Measurements from ENCODE around the gene BEAN1. TPM values are rescaled to one million over a fixed set of nuclear protein-coding genes. Genes with fewer than 3 reads are reported as not detected.
A peak's percentile ranks its signal among the peaks of the same experiment; 100 is the strongest.

Gene BEAN1
- total and polyA plus RNA-seq, 7 donors = 0.01 to 0.08 TPM; not detected in 5

DNA sequence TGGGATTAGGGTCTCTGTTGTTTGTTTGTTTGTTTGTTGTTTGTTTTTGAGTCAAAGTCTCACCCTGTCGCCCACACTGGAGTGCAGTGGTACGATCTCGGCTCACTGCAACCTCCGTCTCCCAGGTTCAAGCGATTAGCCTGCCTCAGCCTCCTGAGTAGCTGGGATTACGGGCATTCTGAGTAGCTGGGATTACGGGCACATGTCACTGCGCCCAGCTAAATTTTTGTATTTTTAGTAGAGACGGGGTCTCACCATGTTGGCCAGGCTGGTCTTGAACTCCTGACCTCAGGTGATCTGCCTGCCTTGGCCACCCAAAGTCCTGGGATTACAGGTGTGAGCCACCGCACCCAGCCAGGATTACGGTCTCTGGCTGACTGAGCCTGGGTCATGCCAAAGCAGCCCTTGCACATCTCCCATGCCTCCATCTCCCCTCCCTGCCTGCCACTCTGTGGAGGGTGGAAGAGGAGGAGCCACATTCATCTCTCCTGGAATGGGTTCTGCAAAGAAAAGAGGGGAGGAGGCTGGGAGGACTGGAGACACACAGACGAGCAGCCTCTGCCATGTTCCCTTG lies 59.2 kb downstream of the BEAN1 start:
- DNase-seq (no peak), ATAC-seq (no peak)
- intact Hi-C loops (cut with DNase I) = loop anchor here in 1 of 2 donors (10.0 kb wide), 1 partner anchor 119 kb away; the partner anchor contains the start of gene CMTM3
- TF ChIP-seq, protein P1, sequence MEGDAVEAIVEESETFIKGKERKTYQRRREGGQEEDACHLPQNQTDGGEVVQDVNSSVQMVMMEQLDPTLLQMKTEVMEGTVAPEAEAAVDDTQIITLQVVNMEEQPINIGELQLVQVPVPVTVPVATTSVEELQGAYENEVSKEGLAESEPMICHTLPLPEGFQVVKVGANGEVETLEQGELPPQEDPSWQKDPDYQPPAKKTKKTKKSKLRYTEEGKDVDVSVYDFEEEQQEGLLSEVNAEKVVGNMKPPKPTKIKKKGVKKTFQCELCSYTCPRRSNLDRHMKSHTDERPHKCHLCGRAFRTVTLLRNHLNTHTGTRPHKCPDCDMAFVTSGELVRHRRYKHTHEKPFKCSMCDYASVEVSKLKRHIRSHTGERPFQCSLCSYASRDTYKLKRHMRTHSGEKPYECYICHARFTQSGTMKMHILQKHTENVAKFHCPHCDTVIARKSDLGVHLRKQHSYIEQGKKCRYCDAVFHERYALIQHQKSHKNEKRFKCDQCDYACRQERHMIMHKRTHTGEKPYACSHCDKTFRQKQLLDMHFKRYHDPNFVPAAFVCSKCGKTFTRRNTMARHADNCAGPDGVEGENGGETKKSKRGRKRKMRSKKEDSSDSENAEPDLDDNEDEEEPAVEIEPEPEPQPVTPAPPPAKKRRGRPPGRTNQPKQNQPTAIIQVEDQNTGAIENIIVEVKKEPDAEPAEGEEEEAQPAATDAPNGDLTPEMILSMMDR (IDR thresholded peaks at IDR 0.05) = no peak
- Histone ChIP-seq H3K9me3 (no peaks in the 10 kb centered on the region), H3K4me3 (no peak overlapping the region), H3K4me1 (no peaks in the 10 kb centered on the region), H3K27me3 (ENCODE audit: insufficient read depth in 3 of 3, low read length in 2 of 3) (no peaks in the 10 kb centered on the region), H3K27ac (no peak overlapping the region), H3K36me3 (ENCODE audit: insufficient read depth in 1 of 2, low read depth in 1 of 2) (no peaks in the 10 kb centered on the region)
- WGBS, 3 donors = 90 to 93% (median 91%) methylated on average over 12 of the region's 12 CpGs

DNA sequence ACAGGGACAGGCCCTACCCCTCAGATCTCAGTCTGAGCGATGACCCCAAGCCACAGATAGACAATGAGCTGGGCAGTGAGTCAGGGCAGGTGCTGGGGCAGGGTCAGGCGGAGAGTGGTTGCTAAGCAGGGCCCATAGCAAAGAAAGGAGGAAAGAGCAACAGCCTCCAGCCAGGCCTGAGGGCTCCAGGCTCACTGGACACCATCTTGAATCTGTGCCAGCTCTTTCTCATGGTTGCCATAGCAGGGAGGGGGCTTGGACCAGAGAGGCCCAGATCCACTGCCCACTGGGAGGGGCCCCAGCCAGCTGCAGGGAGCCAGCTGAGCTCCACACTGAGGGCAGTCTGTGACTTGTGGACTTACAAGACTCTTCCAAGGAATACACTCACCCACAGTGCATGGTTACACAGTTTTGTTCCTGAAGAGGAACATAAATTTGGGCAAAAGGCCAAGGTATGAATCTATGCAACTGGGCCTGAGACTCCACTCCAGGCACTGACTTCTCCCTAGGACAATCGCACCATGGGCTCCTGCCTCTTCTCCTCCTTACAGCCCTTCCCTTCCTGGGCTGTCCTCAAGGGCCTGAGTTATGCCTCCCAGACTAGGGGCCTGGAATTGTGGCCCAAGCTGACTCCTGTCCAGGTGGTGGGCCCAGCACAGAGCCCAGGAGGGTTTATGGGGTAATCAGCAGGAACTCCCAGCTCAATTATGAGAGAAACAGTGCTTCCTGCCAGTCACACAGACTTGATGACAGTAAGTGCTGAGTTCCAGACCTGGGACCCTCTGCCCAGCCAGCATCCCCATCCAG lies 59.9 kb downstream of the BEAN1 start:
- Histone ChIP-seq H3K9me3 (no peaks in the 10 kb centered on the region), H3K4me3 (no peak overlapping the region), H3K36me3 (ENCODE audit: insufficient read depth in 1 of 2, low read depth in 1 of 2) (no peaks in the 10 kb centered on the region), H3K27me3 (ENCODE audit: insufficient read depth in 3 of 3, low read length in 2 of 3) (no peaks in the 10 kb centered on the region), H3K4me1 (no peaks in the 10 kb centered on the region), H3K27ac (no peak overlapping the region)
- ATAC-seq (peak; percentile 13 to 33 (median 18)), DNase-seq (no peak)
- TF ChIP-seq, protein P1 (IDR thresholded peaks at IDR 0.05) = no peak
- intact Hi-C loops (cut with DNase I) = loop anchor here in 1 of 2 donors (10.0 kb wide), 1 partner anchor 118 kb away; the partner anchor contains the start of gene CMTM3
- WGBS, 3 donors = 67 to 72% (median 71%) methylated on average over 3 of the region's 3 CpGs

DNA sequence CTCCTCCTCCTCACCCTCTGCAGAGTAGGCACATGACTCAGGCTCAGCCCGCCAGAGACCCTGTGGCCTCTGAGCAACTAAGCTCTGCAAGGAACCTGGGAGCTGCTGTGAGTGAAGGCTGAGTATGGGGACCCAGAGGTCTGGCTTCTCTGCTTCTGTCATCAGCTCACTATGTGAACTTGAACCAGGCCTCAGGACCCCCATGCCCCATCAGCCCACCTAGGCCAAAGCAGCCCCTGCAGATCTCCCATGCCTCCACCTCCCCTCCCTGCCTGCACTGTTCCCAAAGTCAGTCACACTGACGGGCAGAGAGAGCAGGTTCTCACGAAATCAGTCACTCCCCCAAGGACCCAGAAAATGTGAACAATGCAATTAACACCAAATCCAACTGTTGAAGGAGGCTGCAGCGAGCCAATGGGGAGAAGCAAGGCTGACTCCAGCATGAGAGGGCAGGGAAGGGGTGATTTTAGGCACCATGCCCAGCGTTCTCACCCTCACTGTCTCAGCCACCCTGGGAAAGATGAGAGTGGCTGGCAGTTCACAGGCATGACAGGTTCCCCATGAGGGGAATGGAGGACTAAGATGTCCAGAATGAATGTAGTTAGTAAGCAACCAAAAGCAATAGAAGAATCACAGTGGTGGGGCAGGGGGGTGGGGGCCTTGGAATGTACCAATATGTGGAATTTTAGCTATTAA lies 60.6 kb downstream of the BEAN1 start:
- no peaks in the 10 kb centered on the region for H3K36me3 ChIP-seq (ENCODE audit: insufficient read depth in 1 of 2, low read depth in 1 of 2)
- H3K4me3 ChIP-seq = no peak overlapping the region
- TF ChIP-seq, protein P1 (IDR thresholded peaks at IDR 0.05) = no peak
- no peaks in the 10 kb centered on the region for H3K27me3 ChIP-seq (ENCODE audit: insufficient read depth in 3 of 3, low read length in 2 of 3)
- no peak overlapping the region for H3K27ac ChIP-seq
- 68 to 75% (median 74%) methylated on average over 5 of the region's 5 CpGs for WGBS, 3 donors
- DNase-seq = no peak
- intact Hi-C loops (cut with DNase I) = loop anchor here in 1 of 2 donors (10.0 kb wide), 1 partner anchor 117 kb away; the partner anchor contains the start of gene CMTM3
- H3K4me1 ChIP-seq = no peaks in the 10 kb centered on the region
- peak in 1 of 4 donors; percentile 13 for ATAC-seq
- no peaks in the 10 kb centered on the region for H3K9me3 ChIP-seq

DNA sequence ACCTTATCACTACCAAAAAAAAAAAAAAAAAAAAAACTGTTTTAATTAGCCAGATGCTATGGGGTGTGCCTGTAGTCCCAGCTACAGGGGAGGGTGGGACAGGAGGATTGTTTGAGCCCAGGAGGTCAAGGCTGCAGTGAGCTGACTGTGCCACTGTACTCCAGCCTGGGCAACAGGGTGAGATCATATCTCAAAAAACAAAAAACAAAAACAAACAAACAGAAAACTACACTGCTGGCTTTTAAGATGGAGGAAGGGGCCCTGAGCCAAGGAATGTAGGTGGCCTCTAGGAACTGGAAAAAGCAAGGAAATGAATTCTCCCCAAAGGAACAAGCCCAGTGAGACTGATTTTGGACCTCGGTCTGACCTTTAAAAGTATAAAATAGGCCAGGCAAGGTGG lies 61.4 kb downstream of the BEAN1 start:
- H3K4me1 ChIP-seq = no peaks in the 10 kb centered on the region
- H3K27me3 ChIP-seq (ENCODE audit: insufficient read depth in 3 of 3, low read length in 2 of 3) = no peaks in the 10 kb centered on the region
- H3K36me3 ChIP-seq (ENCODE audit: insufficient read depth in 1 of 2, low read depth in 1 of 2) = no peaks in the 10 kb centered on the region
- no peak for ATAC-seq
- TF ChIP-seq, protein P1 (IDR thresholded peaks at IDR 0.05) = no peak
- intact Hi-C loops (cut with DNase I) = loop anchor here in 1 of 2 donors (10.0 kb wide), 1 partner anchor 116 kb away; the partner anchor contains the start of gene CMTM3
- no peaks in the 10 kb centered on the region for H3K9me3 ChIP-seq
- DNase-seq = no peak
- H3K27ac ChIP-seq = no peak overlapping the region
- WGBS, 3 donors = 83 to 100% (median 86%) methylated on average over 1 of the region's 1 CpG
- no peak overlapping the region for H3K4me3 ChIP-seq
